Activated CD4-positive, CD25-positive, alpha-beta regulatory T cell treated with anti-CD3 and anti-CD28 coated beads, Interleukin-2, amount 50 U/mL, for 72 hours (primary cell): ENCODE results near the gene MAN2B1.
A peak's percentile ranks its signal among the peaks of the same experiment; 100 is the strongest.
"Not testable (repeated sequence)": the region's sequence is repeated elsewhere in the genome, so short reads cannot be mapped to it uniquely, and the experiment has no call there.

Experiments
- DNase-seq: peaks from one replicate; pipeline ENCODE4 v3.0.0; 2021

The MAN2B1 gene

DNA sequence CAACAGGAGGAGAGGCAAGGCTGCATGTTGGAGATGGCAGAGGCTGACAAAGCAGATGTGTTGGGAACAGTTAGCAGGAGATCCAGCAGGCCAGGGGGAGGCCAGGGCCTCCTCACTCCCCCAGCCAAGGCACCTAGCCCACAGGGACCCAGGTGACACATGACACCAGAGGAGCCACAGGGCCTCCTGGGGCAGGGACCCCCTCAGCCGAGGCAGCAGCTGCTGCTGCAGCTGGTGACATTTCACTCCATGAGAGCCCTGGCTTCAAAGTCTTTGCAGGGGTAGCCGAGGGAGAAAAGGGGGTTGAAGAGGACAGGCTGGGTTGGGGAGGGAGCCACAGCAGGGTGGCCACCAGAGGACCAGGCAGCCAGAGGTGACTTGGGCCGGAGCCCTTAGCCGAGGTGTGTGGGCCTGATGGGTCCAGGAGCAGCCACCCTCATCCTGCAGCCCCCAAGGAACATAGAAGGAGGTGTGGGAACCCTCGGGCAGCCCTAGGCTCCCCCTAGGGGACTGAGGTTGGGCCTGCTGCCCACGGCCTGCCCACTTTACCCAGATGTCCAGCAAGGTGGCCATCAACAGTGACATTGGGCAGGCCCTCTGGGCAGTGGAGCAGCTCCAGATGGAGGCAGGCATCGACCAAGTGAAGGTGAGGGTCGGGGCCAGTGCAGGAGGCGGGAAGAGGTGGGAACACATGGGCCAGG, 21.1 kb upstream of the MAN2B1 start, which contains the start of gene GNG14:
GNG14 (plus strand) TSS at position 503 of the 701 bp plus-strand sequence; CDS start at position 554, 51 bp downstream.
- DNase-seq, result no peak

DNA sequence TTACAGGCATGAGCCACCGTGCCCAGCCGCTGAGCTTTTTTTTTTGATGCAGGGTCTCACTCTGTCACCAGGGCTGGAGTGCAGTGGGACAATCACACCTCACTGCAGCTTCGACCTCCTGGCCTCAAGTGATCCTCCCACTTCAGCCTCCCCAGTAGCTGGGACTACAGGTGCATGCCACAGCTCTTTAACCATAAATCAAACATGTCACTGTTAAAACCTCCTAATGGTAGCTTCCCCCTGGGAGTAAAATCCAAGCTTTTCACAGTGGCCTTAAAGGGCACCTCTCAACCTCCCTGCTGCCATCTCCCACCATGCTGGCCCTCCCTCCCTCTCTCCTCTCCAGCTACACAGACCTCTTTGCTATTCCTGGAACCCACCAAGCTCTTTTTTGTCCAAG, 19.3 kb upstream of the MAN2B1 start:
- DNase-seq, result no peak

DNA sequence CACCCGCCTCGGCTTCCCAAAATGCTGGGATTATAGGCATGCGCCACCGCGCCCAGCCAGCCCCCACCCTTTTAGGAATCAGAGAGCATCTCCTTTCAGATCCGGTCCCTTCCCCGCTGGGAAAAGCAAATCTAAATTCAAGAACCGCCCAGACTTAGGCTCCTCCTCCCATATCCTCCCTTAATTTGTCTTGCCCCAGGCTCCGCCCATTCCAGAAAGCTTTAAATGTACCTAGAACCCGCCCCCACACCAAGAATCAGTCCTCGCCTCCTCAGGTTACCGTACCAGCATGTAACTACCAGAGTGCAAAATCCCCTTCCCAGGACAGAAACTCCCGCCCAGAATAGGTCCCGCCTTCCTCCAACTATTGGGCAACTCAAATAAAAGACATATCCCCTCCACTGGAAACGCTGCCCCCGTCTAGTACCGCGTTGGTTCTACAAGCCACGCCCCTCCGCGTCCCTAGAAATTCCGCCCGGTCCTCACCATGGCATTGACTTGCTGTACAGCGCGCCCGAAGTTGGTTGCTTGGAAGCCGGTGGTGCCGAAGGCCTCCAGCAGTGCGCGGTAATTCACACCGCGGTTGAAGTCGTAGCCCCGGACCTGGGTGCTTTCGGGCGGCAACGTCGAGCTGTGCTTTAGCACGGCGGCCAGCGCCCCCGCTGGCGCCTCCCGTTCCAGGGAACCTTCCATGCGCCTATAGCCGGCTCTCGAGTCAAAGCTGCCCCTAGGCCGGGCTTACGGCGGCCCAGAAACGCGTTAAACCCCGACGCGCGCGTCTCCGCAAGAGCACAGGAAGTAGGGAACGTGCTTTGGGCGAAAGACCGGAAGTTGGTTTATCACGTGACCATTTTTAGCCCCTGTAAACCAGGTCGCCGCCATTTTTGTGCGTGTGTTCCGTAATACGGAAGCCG, 14.8 kb upstream of the MAN2B1 start, which contains the start of gene DHPS:
DHPS (minus strand) TSS at position 807 of the 914 bp plus-strand sequence; CDS start at position 693, 114 bp downstream.
- peak; percentile 83 for DNase-seq

DNA sequence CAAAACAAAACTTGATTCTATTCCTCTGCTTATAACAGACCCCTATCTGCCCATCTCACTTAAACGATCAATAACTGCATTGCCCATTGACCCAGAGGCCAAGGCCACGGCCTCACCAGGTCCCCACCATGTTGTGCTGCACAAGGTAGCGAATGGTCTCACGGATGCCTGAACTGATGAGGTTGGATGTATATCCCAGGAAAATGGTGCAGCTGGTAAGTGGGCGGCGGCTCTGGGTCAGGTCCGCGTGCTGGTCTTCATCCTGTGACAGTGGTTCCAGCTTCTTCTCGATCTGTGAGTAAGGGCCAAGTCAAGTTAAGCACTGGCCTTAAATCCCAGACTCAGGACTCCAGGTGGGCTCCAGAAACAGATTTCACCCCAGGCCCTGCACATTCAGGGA, 13.5 kb upstream of the MAN2B1 start:
- no peak for DNase-seq

DNA sequence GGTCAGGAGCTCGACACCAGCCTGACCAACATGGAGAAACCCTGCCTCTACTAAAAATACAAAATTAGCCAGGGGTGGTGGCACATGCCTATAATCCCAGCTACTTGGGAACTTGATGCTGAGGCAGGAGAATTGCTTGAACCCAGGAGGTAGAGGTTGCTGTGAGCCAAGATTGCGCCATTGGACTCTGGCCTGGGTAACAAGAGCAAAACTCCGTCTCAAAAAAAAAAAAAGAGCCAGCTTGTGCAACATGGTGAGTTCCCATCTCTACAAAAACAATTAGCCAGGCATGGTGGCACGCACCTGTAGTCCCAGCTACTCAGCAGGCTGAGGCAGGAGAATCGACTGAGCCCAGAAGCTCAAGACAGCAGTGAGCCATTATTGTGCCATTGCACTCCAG, 11.5 kb upstream of the MAN2B1 start:
- DNase-seq, result not testable (repeated sequence)

DNA sequence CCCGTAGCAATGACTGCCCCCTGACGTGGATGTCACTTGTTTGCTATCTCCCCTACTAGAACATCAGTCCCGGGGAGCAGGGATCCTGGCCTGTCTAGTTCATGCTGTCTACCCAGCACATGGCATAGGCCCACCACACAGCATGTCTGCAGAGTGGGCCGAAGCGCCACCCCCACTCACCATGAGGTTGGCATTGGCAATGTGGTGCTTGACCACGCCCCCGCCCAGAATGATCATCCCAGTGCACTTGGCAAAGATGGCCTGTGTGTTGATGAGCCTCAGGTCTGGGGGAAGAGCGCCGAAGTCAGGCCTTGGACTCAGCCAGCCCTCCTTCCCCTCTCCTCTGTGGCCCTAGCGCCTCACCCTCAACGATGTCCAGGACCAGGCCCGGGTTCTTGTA, 10.4 kb upstream of the MAN2B1 start:
- DNase-seq, result no peak

DNA sequence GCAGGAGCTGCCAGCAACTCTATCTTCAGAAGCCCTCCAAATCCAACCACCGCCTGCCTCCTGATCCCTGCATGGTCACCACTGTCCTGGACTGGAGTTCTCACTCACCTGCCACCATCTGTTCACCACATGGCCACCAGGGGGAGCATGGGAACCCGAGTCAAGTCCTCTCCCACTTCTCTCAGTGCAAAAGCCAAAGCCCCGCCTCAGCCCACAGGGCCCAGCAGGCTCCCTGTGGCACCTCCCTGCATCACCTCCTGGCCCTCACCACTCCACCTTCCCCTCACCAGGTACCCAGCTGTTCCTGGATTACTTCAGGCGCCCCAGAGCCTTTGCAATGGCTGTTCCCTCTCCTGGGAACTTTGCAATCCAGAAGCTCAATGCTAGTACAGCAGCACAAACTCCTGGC, 9.8 kb upstream of the MAN2B1 start:
- DNase-seq, result peak; percentile 86

DNA sequence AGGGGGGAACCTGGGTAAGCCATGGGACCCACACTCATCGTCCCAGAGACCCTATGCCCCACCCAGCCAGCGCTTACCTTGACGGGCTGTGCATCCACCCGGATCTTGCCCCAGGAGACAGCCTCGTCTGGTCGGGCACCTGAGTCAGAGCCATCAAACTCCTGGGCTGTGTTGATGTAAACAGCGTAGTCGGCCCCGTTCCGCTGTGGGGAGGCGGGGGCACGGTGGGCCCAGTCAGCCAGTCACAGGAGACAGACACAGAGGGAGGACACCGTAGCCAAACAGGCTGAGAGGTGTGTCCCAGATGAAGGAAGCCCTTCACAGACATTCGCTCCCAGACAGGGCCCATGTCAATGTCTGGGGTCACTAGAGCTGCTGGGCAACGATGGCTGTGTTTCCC, 9.4 kb upstream of the MAN2B1 start:
- no peak for DNase-seq

DNA sequence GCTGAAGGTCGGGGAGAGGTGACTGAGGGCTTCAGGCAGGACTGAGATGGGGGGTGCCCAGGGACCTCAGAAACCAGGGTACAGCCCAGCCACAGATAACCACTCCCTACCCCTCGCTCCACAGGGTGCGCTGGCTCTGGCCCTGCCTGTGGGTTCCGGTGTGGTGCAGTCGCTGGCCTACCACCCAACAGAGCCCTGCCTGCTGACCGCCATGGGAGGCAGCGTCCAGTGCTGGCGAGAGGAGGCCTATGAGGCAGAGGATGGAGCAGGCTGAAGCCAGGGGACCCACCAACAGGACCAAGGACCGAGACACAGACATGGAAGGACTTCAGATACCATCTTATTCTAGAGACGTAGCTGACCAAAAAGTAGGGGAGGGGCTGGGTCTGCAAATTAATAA, 8.9 kb upstream of the MAN2B1 start:
- no peak for DNase-seq

DNA sequence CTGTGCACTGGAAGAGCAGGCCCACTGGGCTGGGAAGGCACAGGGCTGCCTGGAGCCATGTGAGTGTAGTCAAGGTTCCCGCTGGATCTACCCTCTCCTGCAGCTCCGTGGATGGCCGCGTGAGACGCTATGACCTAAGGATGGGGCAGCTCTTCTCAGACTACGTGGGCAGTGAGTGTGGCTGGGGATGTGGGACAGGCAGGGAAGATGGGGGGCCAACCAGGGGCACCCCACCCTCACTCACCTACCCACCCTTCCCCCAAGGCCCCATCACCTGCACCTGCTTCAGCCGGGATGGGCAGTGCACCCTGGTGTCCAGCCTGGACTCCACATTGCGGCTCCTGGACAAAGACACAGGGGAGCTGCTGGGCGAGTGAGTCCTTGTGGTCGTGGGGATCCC, 6.2 kb upstream of the MAN2B1 start:
- DNase-seq, result no peak

DNA sequence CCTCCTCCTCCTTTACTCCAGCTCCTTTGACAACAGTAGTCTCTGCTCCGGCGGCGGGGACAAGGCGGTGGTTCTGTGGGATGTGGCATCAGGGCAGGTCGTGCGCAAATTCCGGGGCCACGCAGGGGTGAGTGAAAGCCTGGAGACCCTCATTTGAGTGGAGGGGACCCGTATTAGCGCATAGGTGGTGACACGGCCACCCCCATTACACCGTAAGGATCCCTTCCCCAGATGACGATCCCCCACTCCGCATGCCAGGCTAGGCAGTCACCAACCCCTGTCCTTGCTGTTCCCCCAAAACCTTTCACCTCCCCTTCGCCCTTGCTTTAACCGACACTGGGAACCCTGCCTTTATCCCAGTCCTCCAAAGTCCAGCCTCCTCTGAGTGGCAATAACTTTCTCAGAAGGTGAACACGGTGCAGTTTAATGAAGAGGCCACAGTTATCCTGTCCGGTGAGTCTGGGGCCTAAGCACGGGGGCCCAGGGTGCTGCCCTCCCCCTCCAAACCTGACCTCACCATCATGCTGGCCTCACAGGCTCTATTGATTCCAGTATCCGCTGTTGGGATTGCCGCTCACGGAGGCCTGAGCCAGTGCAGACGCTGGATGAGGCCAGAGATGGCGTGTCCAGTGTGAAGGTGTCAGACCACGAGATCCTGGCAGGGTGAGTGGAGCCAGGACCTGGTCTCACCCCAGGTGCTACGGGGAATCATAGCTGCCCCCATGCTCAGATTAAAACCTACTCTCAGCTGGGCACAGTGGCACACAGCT, 3.8 kb upstream of the MAN2B1 start:
- no peak for DNase-seq

DNA sequence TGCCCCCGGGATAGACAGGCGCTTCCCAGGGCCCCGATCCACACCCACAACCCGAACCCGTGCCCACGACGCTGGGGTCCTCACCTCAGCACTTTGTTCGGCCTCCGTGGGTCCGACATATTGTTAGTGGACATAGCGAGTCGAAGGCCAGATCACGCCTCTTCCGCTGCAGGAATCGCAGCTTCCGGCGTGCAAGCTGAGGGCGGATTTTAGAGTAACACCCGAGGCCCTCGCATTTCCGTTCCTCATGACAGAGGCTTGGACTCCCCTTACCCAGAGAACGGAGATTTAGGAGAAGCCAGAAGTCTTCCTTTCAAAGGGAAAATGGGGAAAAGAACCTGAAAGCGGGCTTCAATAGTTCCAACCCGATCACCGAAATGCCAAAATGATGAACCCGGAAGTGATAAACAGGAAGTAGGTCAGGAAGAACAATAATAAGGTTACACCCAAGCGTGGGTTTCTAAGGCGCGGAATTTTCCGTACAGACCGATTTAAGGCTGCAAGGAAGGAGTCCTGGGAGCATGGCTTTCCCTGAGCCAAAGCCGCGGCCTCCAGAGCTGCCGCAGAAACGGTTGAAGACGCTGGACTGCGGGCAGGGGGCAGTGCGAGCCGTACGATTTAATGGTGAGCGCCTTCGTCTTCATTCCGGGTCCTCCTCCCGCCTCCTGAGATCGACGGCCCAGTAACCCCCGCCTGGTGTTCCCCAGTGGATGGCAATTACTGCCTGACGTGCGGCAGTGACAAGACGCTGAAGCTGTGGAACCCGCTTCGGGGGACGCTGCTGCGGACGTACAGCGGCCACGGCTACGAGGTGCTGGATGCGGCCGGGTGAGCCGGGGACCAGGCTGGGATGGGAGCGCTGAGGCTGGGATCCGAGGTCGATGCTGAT, 3.0 kb upstream of the MAN2B1 start:
- DNase-seq, result peak; percentile 77

DNA sequence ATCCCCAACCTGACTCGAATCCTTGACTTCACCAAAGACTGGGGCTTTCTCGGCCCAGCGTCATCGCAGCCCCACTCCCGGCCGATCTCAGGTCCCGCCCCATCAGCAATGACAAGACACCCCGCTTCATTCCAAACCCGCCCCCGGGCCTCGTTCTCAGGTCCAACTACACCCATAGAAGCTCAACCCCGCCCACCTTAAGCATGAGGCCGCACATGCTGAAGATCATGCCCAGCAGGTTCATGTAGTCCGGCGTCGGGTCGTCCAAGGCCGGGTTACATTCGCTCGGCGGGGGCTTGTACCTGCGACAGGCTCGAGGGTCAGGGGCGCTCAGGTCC, 2.4 kb upstream of the MAN2B1 start:
- peak; percentile 61 for DNase-seq

DNA sequence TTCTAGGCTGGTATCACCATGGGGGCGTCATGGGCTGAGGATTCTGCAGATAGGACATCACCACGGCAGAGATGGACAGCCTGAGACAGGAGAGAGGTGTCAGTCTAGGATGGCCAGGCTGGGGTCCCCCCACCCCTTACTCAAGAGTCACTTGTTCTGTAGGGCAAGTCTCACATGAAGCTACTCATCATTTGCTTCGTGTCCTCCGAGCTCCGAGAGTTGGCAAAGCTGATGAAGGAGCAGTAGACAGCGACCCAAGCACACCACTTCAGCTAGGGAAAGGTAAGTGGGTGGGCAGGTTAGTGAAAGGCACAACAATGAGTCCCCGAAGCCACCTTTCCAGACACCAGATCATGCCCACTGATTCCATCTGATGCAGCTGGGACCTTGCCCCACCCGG, 1.8 kb upstream of the MAN2B1 start:
- no peak for DNase-seq

DNA sequence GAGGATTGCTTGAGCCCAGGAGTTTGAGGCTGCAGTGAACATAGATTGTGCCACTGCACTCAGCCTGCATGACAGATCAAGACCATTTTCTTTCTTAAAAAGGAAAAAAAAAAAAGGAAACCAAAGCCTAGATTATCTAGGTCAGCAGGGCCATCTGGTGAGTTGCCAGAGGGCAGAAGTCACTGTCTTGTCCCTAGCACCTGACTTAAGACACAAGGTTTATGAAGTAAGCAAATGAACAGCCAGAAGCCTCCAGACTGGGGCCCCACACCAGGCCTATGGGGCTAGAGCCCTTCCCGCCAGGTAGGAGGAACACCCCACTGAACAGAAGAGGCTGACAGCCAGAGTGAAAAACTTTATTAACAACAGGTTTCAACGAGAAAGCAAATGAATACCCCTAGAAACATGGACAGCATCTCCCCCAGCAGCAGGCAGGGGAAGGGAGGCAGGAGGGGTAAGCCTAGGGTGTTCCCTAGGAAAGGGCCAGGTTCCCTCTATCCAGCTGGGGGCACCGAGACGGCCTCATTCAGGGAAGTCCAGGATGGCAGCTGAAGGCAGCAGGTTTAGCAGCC, 1.3 kb upstream of the MAN2B1 start:
- DNase-seq, result no peak

DNA sequence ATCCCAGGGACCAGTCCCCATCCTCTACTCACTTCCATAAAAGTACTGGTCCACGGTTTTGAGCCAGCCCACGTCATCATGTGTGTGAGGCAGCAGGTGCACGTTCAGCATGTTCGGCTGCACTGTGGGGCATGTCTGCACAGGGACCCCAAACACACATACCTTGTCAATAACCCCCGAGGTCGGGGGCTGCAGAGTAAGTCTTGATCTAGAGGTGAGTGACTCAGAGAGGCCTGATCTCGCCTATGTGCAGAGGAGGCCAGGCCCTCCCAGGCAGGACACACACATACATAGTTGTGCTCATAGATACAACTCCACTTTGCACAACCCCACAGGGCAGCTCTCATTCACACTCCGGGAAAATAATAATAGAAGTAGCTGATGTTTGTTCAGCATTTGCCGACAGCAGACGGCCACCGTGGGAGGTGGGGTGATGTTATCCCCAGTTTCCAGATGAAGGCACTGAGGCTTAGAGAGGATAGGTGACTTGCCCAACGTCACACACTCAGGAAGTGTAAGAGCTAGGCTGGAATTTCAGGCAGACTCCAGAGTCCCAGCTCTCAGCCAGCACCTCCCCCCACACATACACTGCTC, 774 bp downstream of the MAN2B1 start:
- no peak for DNase-seq

DNA sequence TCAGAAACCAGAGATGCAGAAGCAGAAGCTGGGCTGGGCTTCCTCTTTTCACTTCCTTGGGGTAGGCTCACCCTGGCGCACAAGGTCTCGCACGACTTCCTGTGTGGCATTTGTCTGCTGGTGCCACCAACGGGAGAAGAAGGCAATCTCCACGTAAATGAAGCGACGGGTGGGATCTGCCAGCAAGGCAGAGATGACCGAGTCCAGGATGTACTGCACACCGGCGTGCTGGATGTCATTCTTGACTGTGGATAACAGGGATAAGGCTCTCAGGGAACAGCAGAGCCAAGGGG, 1.3 kb downstream of the MAN2B1 start:
- no peak for DNase-seq

DNA sequence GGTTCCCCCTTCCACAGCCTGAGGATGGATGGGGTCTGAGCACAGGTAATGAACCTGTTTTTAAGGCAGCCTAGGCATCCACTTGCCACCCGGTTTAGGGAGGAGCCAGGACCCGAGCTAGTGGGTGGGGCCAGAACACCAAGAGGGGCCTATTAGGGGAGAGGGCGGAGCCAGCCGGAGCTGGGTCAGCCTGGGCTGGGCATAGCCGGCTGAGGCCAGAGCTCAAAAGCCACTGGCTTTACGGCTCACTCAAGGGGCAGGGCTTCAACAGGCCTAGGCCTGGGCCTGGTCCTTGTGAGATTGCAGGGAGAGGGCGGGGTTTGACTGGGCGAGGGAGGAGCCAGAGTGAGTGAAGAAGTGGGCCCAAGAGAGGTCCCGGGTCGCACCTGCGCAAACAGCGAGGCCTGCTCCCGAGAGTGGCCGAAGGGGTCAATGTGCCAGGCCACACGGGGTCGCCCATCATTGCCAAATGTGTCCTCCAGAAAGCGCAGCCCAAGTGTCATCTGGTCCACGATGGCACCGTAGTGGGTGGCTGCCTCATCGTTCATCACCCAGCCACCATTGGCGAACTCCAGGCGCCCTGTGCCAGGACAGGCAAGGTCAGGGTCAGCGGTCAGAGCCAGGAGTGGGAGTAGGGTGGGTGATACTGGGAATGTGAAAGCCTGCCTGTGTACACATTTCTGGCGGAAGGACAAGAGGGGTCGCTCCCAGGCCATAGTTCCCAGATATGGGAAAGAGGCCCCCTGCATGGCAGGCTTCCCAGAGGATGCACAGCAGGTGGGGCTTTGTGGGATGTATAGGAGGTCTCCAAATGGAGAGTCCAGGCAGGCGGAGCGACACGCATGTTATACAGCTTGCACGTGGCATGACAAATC, 1.9 kb downstream of the MAN2B1 start:
- no peak for DNase-seq

DNA sequence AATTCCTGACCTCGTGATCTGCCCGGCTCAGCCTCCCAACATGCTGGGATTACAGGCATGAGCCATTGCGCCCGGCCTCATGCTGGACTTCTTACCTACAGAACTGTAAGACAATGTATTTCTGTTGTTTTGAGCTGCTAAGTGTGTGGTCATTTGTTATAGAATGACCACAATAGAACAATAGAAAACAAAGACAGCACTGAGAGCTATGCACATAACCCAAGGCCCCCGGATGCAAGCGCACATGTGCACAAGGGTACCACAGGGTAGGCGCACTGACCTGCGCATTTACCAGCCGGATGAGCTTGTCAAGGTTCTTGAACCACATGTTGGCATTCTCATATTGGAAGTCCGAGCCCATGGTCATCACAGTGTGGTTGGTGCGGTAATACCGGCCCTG, 5.6 kb downstream of the MAN2B1 start:
- no peak for DNase-seq

DNA sequence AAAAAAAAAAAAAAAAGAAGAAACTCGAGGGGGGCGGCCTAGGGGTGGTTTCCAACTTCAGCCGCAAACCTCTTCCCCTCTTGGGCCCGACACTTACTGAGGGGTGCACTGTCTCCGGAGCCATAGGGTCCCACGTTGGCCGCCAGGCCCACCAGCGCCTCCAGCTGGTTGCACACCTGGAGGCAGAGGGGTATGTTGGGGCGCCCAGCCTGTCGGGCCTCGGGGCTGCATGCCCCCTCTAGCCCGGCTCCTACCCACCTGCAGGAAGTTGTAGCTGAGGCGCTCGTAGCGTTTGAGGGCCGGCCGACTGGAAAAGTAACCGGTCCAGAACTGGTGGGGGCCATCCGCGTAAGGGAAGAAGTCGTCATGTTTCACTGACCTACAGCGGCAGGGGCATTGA, 8.6 kb downstream of the MAN2B1 start:
- no peak for DNase-seq
